ENCODE results near the gene KIAA1328. TPM values are rescaled to one million over a fixed set of nuclear protein-coding genes. Genes with fewer than 3 reads are reported as not detected.

Gene KIAA1328
- total and polyA plus RNA-seq, 4 donors = 2.0 to 21.1 (median 12.8) TPM

DNA sequence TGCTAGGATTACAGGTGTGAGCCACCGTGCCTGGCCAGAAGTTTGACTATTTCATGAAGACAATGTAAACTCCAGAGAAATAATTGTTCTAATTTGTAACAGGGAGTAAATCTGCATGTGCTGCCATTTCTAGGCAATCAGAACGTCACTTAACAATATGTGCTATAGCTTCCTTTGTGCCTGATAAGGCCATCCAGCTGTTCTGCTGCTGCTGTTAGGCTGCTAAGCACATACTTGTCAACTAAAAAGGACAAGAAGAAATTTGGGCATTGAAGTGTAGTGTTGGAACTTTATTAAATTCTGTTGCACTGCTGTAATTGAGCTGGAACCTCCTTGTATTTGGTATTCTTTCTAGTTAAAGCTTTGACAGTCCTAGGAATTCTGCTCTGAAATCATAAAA lies 57.1 kb downstream of the KIAA1328 start:
- ATAC-seq (ENCODE audit: low FRiP score) (no peak), DNase-seq (no peak)
- peaks cover 0 to 7% of the 10 kb centered on the region in 2 donors for H3K4me1 ChIP-seq (ENCODE audit: control insufficient read depth in 1 of 2, insufficient read depth in 2 of 2, low read length in 2 of 2)
- WGBS, 2 donors = 82 to 83% methylated on average over 2 of the region's 2 CpGs
- no peaks in the 10 kb centered on the region for H3K36me3 ChIP-seq (ENCODE audit: control insufficient read depth in 1 of 2, insufficient read depth in 2 of 2, low read length in 1 of 2)
- no peak overlapping the region for H3K27ac ChIP-seq (ENCODE audit: low read depth in 1 of 2, low read length in 2 of 2)
- no peaks in the 10 kb centered on the region for H3K9me3 ChIP-seq (ENCODE audit: control insufficient read depth, low read length)
- H3K4me3 ChIP-seq (ENCODE audit: low read length in 2 of 2) = no peak overlapping the region
- H3K27me3 ChIP-seq (ENCODE audit: control insufficient read depth in 1 of 2, insufficient read depth in 2 of 2, low read length in 1 of 2) = no peaks in the 10 kb centered on the region
- intact Hi-C loops (cut with DNase I) = no loop called here

DNA sequence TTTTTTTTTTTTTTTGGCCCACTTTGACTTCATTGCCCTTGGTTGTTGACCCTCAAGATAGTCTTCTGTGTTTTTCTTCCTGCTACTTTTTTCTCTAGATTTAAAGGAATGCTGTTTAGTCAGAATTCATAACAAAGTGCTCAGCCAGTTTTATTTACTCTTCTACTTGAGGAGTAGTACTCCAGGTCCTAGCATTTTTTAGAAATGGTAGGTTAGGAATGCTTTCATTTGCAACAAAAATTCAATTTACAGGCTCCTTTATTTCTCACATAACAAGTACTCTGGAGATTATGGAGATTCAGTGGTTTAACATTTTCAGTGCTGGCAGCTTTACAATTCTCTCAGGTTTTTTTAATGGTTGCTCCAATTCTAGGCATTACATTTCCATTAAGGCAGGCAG lies 58.2 kb downstream of the KIAA1328 start:
- H3K27ac ChIP-seq (ENCODE audit: low read depth in 1 of 2, low read length in 2 of 2) = peak overlapping the region in 1 of 2 donors; percentile 90
- DNase-seq (no peak), ATAC-seq (ENCODE audit: low FRiP score) (no peak)
- H3K27me3 ChIP-seq (ENCODE audit: control insufficient read depth in 1 of 2, insufficient read depth in 2 of 2, low read length in 1 of 2) = no peaks in the 10 kb centered on the region
- intact Hi-C loops (cut with DNase I) = no loop called here
- peaks cover 0 to 7% of the 10 kb centered on the region in 2 donors for H3K4me1 ChIP-seq (ENCODE audit: control insufficient read depth in 1 of 2, insufficient read depth in 2 of 2, low read length in 2 of 2)
- H3K36me3 ChIP-seq (ENCODE audit: control insufficient read depth in 1 of 2, insufficient read depth in 2 of 2, low read length in 1 of 2) = no peaks in the 10 kb centered on the region
- no peaks in the 10 kb centered on the region for H3K9me3 ChIP-seq (ENCODE audit: control insufficient read depth, low read length)
- H3K4me3 ChIP-seq (ENCODE audit: low read length in 2 of 2) = no peak overlapping the region

DNA sequence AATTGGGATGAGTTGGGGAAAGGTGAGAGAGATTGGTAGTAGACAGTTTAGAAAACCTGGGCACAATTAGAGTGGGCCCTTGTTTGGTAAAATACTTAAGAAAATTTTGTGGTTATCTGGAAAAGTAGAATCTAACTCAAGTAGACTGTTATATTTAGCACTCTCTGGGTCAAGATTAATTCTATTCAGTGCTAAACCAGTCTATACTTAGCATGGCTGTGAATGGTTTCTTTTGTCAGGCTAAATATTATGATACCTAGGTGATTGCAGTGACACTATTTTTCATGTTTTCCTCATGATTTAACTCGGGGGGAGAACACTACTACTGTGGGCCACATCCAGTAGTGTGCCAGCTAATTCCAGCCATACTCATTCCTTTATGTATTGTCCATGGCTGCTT lies 58.9 kb downstream of the KIAA1328 start:
- H3K9me3 ChIP-seq (ENCODE audit: control insufficient read depth, low read length) = no peaks in the 10 kb centered on the region
- H3K4me1 ChIP-seq (ENCODE audit: control insufficient read depth in 1 of 2, insufficient read depth in 2 of 2, low read length in 2 of 2) = peaks cover 0 to 7% of the 10 kb centered on the region in 2 donors
- no peak overlapping the region for H3K4me3 ChIP-seq (ENCODE audit: low read length in 2 of 2)
- no peaks in the 10 kb centered on the region for H3K27me3 ChIP-seq (ENCODE audit: control insufficient read depth in 1 of 2, insufficient read depth in 2 of 2, low read length in 1 of 2)
- 6 to 11% methylated on average over 1 of the region's 1 CpG for WGBS, 2 donors
- H3K36me3 ChIP-seq (ENCODE audit: control insufficient read depth in 1 of 2, insufficient read depth in 2 of 2, low read length in 1 of 2) = no peaks in the 10 kb centered on the region
- intact Hi-C loops (cut with DNase I) = no loop called here
- H3K27ac ChIP-seq (ENCODE audit: low read depth in 1 of 2, low read length in 2 of 2) = peak overlapping the region; percentile 71 to 90
- no peak for DNase-seq
- peak; percentile 46 for ATAC-seq (ENCODE audit: low FRiP score)

DNA sequence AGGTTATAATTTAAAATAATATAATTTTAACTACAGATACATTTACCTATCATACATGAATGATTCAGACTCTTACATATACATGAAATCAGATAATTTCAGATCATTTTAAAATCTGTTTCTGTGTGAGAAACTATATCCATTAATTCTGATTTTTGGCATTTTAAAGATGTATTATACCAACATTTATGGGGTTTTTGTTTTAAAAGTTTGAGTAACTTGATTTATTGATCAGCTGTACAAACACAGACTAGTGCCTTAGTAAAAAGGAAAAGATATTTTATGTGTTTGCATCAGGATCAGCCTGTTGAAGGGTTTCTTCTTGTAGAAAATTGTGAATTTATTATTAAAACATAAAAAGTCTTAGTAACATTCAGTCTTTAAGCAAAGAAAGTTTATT lies 59.9 kb downstream of the KIAA1328 start:
- H3K9me3 ChIP-seq (ENCODE audit: control insufficient read depth, low read length) = no peaks in the 10 kb centered on the region
- H3K4me3 ChIP-seq (ENCODE audit: low read length in 2 of 2) = no peak overlapping the region
- H3K4me1 ChIP-seq (ENCODE audit: control insufficient read depth in 1 of 2, insufficient read depth in 2 of 2, low read length in 2 of 2) = peaks cover 0 to 7% of the 10 kb centered on the region in 2 donors
- H3K27ac ChIP-seq (ENCODE audit: low read depth in 1 of 2, low read length in 2 of 2) = no peak overlapping the region
- DNase-seq = no peak
- no peaks in the 10 kb centered on the region for H3K36me3 ChIP-seq (ENCODE audit: control insufficient read depth in 1 of 2, insufficient read depth in 2 of 2, low read length in 1 of 2)
- ATAC-seq (ENCODE audit: low FRiP score) = no peak
- no peaks in the 10 kb centered on the region for H3K27me3 ChIP-seq (ENCODE audit: control insufficient read depth in 1 of 2, insufficient read depth in 2 of 2, low read length in 1 of 2)
- intact Hi-C loops (cut with DNase I) = no loop called here

DNA sequence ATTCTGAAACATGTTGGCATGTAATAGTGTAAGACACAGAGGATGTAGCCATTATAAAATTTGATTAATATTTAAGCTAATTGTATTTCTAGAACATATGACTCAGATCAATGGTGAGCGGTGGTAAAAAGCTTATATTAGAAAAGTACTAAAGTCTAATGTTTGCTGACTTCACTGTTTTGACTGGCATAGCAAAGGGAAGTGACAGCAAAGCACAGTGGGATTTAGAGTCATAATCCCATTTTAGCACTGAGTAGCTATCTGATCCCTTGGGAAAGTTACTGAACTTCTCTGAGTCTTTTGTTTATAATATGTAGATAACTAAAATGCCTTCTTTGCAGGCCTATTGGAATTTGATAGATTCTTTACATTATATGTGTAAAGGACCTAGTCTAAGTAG lies 60.4 kb downstream of the KIAA1328 start:
- no peak overlapping the region for H3K4me3 ChIP-seq (ENCODE audit: low read length in 2 of 2)
- no peaks in the 10 kb centered on the region for H3K36me3 ChIP-seq (ENCODE audit: control insufficient read depth in 1 of 2, insufficient read depth in 2 of 2, low read length in 1 of 2)
- peak overlapping the region in 1 of 2 donors; percentile 57 for H3K27ac ChIP-seq (ENCODE audit: low read depth in 1 of 2, low read length in 2 of 2)
- intact Hi-C loops (cut with DNase I) = no loop called here
- peaks cover 0 to 7% of the 10 kb centered on the region in 2 donors for H3K4me1 ChIP-seq (ENCODE audit: control insufficient read depth in 1 of 2, insufficient read depth in 2 of 2, low read length in 2 of 2)
- peak; percentile 63 for ATAC-seq (ENCODE audit: low FRiP score)
- no peak for DNase-seq
- 0 to 5% methylated on average over 1 of the region's 1 CpG for WGBS, 2 donors
- H3K27me3 ChIP-seq (ENCODE audit: control insufficient read depth in 1 of 2, insufficient read depth in 2 of 2, low read length in 1 of 2) = no peaks in the 10 kb centered on the region
- no peaks in the 10 kb centered on the region for H3K9me3 ChIP-seq (ENCODE audit: control insufficient read depth, low read length)

DNA sequence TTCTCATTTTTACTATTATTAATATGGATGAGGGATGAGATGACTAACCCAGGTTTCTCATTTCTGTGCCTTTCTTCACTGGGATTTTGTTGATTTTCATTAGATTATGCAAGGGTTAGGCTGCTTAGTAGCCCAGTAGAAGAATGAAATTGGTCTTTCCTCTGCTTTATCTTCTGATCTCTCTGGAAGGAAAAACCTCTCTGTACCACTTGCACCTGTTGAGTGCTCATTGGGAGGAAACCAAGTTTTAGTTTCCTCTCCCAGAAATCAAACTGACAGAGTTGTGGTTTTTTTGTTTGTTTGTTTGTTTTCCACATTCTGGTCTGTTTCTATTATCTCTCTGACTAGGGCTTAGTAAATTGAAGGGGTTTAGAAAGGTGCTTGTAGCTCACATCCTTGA lies 60.8 kb downstream of the KIAA1328 start:
- intact Hi-C loops (cut with DNase I) = no loop called here
- no peak for ATAC-seq (ENCODE audit: low FRiP score)
- H3K9me3 ChIP-seq (ENCODE audit: control insufficient read depth, low read length) = no peaks in the 10 kb centered on the region
- no peak for DNase-seq
- no peaks in the 10 kb centered on the region for H3K36me3 ChIP-seq (ENCODE audit: control insufficient read depth in 1 of 2, insufficient read depth in 2 of 2, low read length in 1 of 2)
- peak overlapping the region in 1 of 2 donors; percentile 57 for H3K27ac ChIP-seq (ENCODE audit: low read depth in 1 of 2, low read length in 2 of 2)
- H3K4me3 ChIP-seq (ENCODE audit: low read length in 2 of 2) = no peak overlapping the region
- H3K27me3 ChIP-seq (ENCODE audit: control insufficient read depth in 1 of 2, insufficient read depth in 2 of 2, low read length in 1 of 2) = no peaks in the 10 kb centered on the region
- peaks cover 0 to 7% of the 10 kb centered on the region in 2 donors for H3K4me1 ChIP-seq (ENCODE audit: control insufficient read depth in 1 of 2, insufficient read depth in 2 of 2, low read length in 2 of 2)

DNA sequence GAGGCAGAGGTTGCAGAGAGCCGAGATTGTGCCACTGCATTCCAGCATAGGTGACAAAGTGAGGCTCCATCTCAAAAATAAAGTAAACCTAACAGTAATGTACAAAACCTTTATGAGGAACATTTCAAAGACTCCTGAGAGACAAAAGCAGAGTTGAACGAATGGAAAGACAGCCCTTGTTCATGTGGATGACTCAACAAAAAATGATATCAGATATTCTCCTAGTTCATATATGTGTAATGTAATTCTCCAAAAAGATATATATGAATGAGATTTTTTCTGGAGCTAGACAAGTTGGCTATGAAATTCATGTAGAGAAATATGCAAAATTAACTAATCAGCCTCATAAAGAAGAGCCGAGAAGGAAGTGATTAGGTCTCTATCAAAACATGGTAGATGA lies 61.7 kb downstream of the KIAA1328 start:
- DNase-seq (no peak), ATAC-seq (ENCODE audit: low FRiP score) (no peak)
- H3K4me3 ChIP-seq (ENCODE audit: low read length in 2 of 2) = no peak overlapping the region
- no peaks in the 10 kb centered on the region for H3K9me3 ChIP-seq (ENCODE audit: control insufficient read depth, low read length)
- intact Hi-C loops (cut with DNase I) = no loop called here
- no peaks in the 10 kb centered on the region for H3K27me3 ChIP-seq (ENCODE audit: control insufficient read depth in 1 of 2, insufficient read depth in 2 of 2, low read length in 1 of 2)
- H3K27ac ChIP-seq (ENCODE audit: low read depth in 1 of 2, low read length in 2 of 2) = no peak overlapping the region
- 95 to 96% methylated on average over 3 of the region's 3 CpGs for WGBS, 2 donors
- peaks cover 0 to 7% of the 10 kb centered on the region in 2 donors for H3K4me1 ChIP-seq (ENCODE audit: control insufficient read depth in 1 of 2, insufficient read depth in 2 of 2, low read length in 2 of 2)
- H3K36me3 ChIP-seq (ENCODE audit: control insufficient read depth in 1 of 2, insufficient read depth in 2 of 2, low read length in 1 of 2) = no peaks in the 10 kb centered on the region

DNA sequence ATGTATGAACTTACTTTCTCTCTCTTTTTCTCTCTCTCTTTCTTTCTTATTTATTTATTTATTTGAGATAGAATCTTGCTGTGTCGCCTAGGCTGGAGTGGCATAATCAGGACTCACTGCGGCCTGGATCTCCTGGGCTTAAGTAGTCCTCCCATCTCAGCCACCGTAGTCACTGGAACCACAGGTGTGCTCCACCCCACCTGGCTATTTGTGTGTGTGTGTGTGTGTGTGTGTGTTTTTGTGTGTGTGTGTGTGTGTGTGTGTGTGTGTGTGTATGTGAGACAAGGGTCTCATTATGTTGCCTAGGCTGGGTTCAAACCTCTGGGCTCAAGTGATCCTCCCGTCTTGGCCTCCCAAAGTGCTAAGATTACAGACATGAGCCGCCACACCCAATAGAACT lies 64.3 kb downstream of the KIAA1328 start:
- intact Hi-C loops (cut with DNase I) = no loop called here
- no peaks in the 10 kb centered on the region for H3K36me3 ChIP-seq (ENCODE audit: control insufficient read depth in 1 of 2, insufficient read depth in 2 of 2, low read length in 1 of 2)
- DNase-seq = no peak
- H3K4me1 ChIP-seq (ENCODE audit: control insufficient read depth in 1 of 2, insufficient read depth in 2 of 2, low read length in 2 of 2) = no peaks in the 10 kb centered on the region
- no peak overlapping the region for H3K4me3 ChIP-seq (ENCODE audit: low read length in 2 of 2)
- H3K27me3 ChIP-seq (ENCODE audit: control insufficient read depth in 1 of 2, insufficient read depth in 2 of 2, low read length in 1 of 2) = no peaks in the 10 kb centered on the region
- WGBS, 2 donors = 84 to 98% methylated on average over 5 of the region's 5 CpGs
- no peak for ATAC-seq (ENCODE audit: low FRiP score)
- H3K9me3 ChIP-seq (ENCODE audit: control insufficient read depth, low read length) = no peaks in the 10 kb centered on the region
- no peak overlapping the region for H3K27ac ChIP-seq (ENCODE audit: low read depth in 1 of 2, low read length in 2 of 2)

DNA sequence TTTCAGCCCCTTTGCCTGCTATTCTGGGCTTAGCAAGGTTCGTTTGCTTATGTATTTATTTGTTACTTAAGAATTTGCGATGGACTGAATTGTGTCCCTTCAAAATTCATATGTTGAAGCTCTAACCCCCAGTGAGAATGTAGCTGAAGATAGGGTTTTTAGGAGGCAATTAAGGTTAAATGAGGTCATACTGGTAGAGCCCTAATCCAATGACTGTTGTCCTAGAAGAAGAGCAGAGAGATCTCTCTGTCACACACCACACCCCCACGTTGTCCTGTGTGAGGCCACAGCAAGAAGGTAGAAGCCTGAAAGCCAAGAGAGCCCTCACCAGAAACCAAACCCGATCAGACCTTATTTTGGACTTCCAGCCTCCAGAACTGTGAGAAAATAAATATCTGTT lies 66.7 kb downstream of the KIAA1328 start:
- Histone ChIP-seq H3K4me1 (ENCODE audit: control insufficient read depth in 1 of 2, insufficient read depth in 2 of 2, low read length in 2 of 2) (no peaks in the 10 kb centered on the region), H3K27me3 (ENCODE audit: control insufficient read depth in 1 of 2, insufficient read depth in 2 of 2, low read length in 1 of 2) (no peaks in the 10 kb centered on the region), H3K36me3 (ENCODE audit: control insufficient read depth in 1 of 2, insufficient read depth in 2 of 2, low read length in 1 of 2) (no peaks in the 10 kb centered on the region), H3K27ac (ENCODE audit: low read depth in 1 of 2, low read length in 2 of 2) (no peak overlapping the region), H3K9me3 (ENCODE audit: control insufficient read depth, low read length) (no peaks in the 10 kb centered on the region), H3K4me3 (ENCODE audit: low read length in 2 of 2) (no peak overlapping the region)
- intact Hi-C loops (cut with DNase I) = no loop called here
- no peak for ATAC-seq (ENCODE audit: low FRiP score)
- WGBS, 2 donors = 85 to 89% methylated on average over 4 of the region's 4 CpGs
- no peak for DNase-seq
